Adrenal gland (tissue), 12 donors: Measurements from ENCODE around the gene TIMP2. TPM values are rescaled to one million over a fixed set of nuclear protein-coding genes. Genes with fewer than 3 reads are reported as not detected.

Experiments
- DNase-seq, 7 donors: peaks; one replicate each; pipeline ENCODE4 v3.0.0-alpha.2; 2019 to 2020
- H3K27ac ChIP-seq, 5 donors: fragments of 200-600 bp; sonication (generic) in 4 of 5; 1 replicate in 3 of 5; 2 replicates in 2 of 5; pipeline versions ENCODE4 v1.5.1 to v1.8.0; 2016 to 2020; ENCODE audit warnings: mild to moderate bottlenecking in 1 of 5
- H3K27me3 ChIP-seq: fragments of 200-600 bp; 2 replicates; pipeline ENCODE4 v1.8.0; 2021
- H3K36me3 ChIP-seq, 2 donors: fragments of 200-600 bp; replicated peaks in 1 of 2; 1 replicate in 1 of 2; 2 replicates in 1 of 2; pipeline versions ENCODE4 v1.5.1 to v1.8.0; 2018 to 2022
- H3K4me1 ChIP-seq, 2 donors: fragments of 200-600 bp; replicated peaks in 1 of 2; 1 replicate in 1 of 2; 2 replicates in 1 of 2; pipeline versions ENCODE4 v1.5.1 to v1.8.0; 2018 to 2021
- H3K4me3 ChIP-seq, 4 donors: fragments of 200-600 bp; sonication (generic) in 3 of 4; one replicate each; pipeline ENCODE4 v1.5.1; 2016 to 2018
- H3K9me3 ChIP-seq, 3 donors: fragments of 200-600 bp; sonication (generic) in 1 of 3; replicated peaks in 1 of 3; 1 replicate in 2 of 3; 2 replicates in 1 of 3; pipeline versions ENCODE4 v1.5.1 to v1.8.0; 2016 to 2021
- CTCF ChIP-seq, 6 experiments: fragments of 450-650 bp in 4 of 6; fragments of 200-600 bp in 2 of 6; sonication (generic) in 1 of 6; IDR thresholded peaks; 1 replicate in 5 of 6; 2 replicates in 1 of 6; pipeline versions ENCODE4 v1.5.1 to v1.8.0; 2016 to 2021; ENCODE audit warnings: antibody characterized with exemption in 6 of 6, mild to moderate bottlenecking in 2 of 6, moderate library complexity in 1 of 6
- POLR2A ChIP-seq, 2 donors: fragments of 450-650 bp; IDR thresholded peaks; one replicate each; pipeline ENCODE4 v1.6.1; 2017; ENCODE audit warnings: antibody characterized with exemption in 2 of 2, mild to moderate bottlenecking in 2 of 2, moderate library complexity in 1 of 2
- WGBS, 4 donors: extraction: QIAGEN DNeasy Blood & Tissue Kit in 2 of 4; methylation state at CpG; one replicate each; pipeline versions ENCODE4 v1.1.5 to v1.1.7; 2013 to 2017; 5-methylcytosine and 5-hydroxymethylcytosine counted together
- intact Hi-C, 2 donors: fragments of 100-400 bp; cut with DNase I; formaldehyde crosslinking; loops; one replicate each; pipeline versions ENCODE4 v1.14.1 to v1.15.0; 2022 to 2023
- polyA plus RNA-seq, 3 donors: library from polyadenylated mRNA; stranded (reverse); fragments of 200-250 nt in 2 of 3; fragments of 350-450 nt in 1 of 3; fragmentation: Illumina TruSeq in 1 of 3; extraction: RNeasy Lipid Tissue Mini Kit (QIAGEN cat#74804) in 1 of 3; gene quantifications; one replicate each; pipeline ENCODE4 v1.2.3, GENCODE V29; 2013 to 2014
- total RNA-seq, 9 donors: library from RNA; depleted of rRNA in 4 of 9; stranded (reverse); fragments of >200 nt in 4 of 9; fragments of 120-200 nt in 1 of 9; fragmentation: NEBNext Ultra II Directional in 1 of 9; extraction: Animal tissue kit (Norgen Biotek cat#: 25700) in 1 of 9; gene quantifications; one replicate each; pipeline versions ENCODE4 v1.1.0 to v1.2.4, GENCODE V29; 2013 to 2023
- donor health status: healthy with polysubstance abuse.
- donor health status: Bipolar disorder and iron deficiency.
- donor health status: DM: yes; HTN: yes; CAD: no.
- donor health status: DM: no; HTN: no; CAD: no.
- donor health status: DM: no; HTN: no; CAD: no.
- donor health status: DM: yes; HTN: yes; CAD: no.

Gene TIMP2
- total and polyA plus RNA-seq, 12 donors: 20.2 to 275 (median 176) TPM

GRCh38 chr17:78812855-78813254, 112.3 kb downstream of the TIMP2 start:
- DNase-seq: no peak
- Histone ChIP-seq H3K36me3 (peaks cover 0 to 89% of the 10 kb centered on the region in 2 donors), H3K4me1 (peaks cover 0 to 2% of the 10 kb centered on the region in 2 donors), H3K9me3 (no peaks in the 10 kb centered on the region), H3K4me3 (no peak overlapping the region), H3K27me3 (no peaks in the 10 kb centered on the region), H3K27ac (no peak overlapping the region)
- TF ChIP-seq POLR2A (IDR thresholded peaks at IDR 0.05) (no peak), CTCF (IDR thresholded peaks at IDR 0.05) (no peak)
- intact Hi-C loops: no loop called here
- WGBS, 4 donors: 69 to 87% (median 84%) methylated on average over 8 of the region's 8 CpGs

GRCh38 chr17:78808163-78808562, 117.0 kb downstream of the TIMP2 start:
- TF ChIP-seq POLR2A (IDR thresholded peaks at IDR 0.05) (no peak), CTCF (IDR thresholded peaks at IDR 0.05) (no peak)
- WGBS, 4 donors: 62 to 87% (median 77%) methylated on average over 4 of the region's 4 CpGs
- no peak for DNase-seq
- peaks cover 0 to 3% of the 10 kb centered on the region in 2 donors for H3K4me1 ChIP-seq
- no peaks in the 10 kb centered on the region for H3K27me3 ChIP-seq
- no peaks in the 10 kb centered on the region for H3K9me3 ChIP-seq
- H3K27ac ChIP-seq: peak overlapping the region in 1 of 5 donors; percentile 28
- peaks cover 0 to 85% of the 10 kb centered on the region in 2 donors for H3K36me3 ChIP-seq
- intact Hi-C loops: loop anchor here in 1 of 2 donors (10.0 kb wide), 1 partner anchor 313 kb away; no protein-coding TSS in a partner anchor
- no peak overlapping the region for H3K4me3 ChIP-seq

GRCh38 chr17:78806451-78806850, 118.7 kb downstream of the TIMP2 start:
- DNase-seq: no peak
- Histone ChIP-seq H3K27ac (peak overlapping the region in 1 of 5 donors; percentile 17), H3K27me3 (no peaks in the 10 kb centered on the region), H3K36me3 (peaks cover 0 to 80% of the 10 kb centered on the region in 2 donors), H3K4me1 (peaks cover 0 to 3% of the 10 kb centered on the region in 2 donors), H3K9me3 (no peaks in the 10 kb centered on the region), H3K4me3 (no peak overlapping the region)
- WGBS, 4 donors: 66 to 76% (median 70%) methylated on average over 9 of the region's 9 CpGs
- TF ChIP-seq CTCF (IDR thresholded peaks at IDR 0.05) (no peak), POLR2A (IDR thresholded peaks at IDR 0.05) (no peak)
- intact Hi-C loops: loop anchor here in 1 of 2 donors (10.0 kb wide), 1 partner anchor 312 kb away; no protein-coding TSS in a partner anchor

GRCh38 chr17:78805301-78805700, 119.9 kb downstream of the TIMP2 start:
- 90 to 96% (median 93%) methylated on average over 11 to 14 of the region's 14 CpGs for WGBS, 4 donors
- intact Hi-C loops: loop anchor here in 1 of 2 donors (10.0 kb wide), 1 partner anchor 310 kb away; no protein-coding TSS in a partner anchor
- Histone ChIP-seq H3K4me1 (peaks cover 0 to 3% of the 10 kb centered on the region in 2 donors), H3K4me3 (no peak overlapping the region), H3K27ac (peak overlapping the region in 2 of 5 donors; percentile 26 to 32), H3K9me3 (no peaks in the 10 kb centered on the region), H3K27me3 (no peaks in the 10 kb centered on the region), H3K36me3 (peaks cover 0 to 76% of the 10 kb centered on the region in 2 donors)
- no peak for DNase-seq
- TF ChIP-seq POLR2A (IDR thresholded peaks at IDR 0.05): no peak
- no peak for TF ChIP-seq CTCF (IDR thresholded peaks at IDR 0.05)
